GM18858 (cell line): ENCODE measurements around the gene ACIN1.
A peak's percentile ranks its signal among the peaks of the same experiment; 100 is the strongest.
"Not testable (repeated sequence)": the region's sequence is repeated elsewhere in the genome, so short reads cannot be mapped to it uniquely, and the experiment has no call there.

Experiments
- ATAC-seq: cut with Tn5 transposase; IDR thresholded peaks from one replicate; pipeline ENCODE4 v1.9.1; 2021; ENCODE audit not compliant: unreplicated experiment

Gene ACIN1

DNA sequence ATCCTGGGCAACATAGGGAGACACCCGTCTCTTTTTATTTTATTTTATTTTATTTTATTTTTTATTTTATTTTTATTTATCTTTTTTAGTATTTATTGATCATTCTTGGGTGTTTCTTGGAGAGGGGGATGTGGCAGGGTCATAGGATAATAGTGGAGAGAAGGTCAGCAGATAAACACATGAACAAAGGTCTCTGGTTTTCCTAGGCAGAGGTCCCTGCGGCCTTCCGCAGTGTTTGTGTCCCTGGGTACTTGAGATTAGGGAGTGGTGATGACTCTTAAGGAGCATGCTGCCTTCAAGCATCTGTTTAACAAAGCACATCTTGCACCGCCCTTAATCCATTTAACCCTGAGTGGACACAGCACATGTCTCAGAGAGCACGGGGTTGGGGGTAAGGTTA, 12.7 kb upstream of the ACIN1 start:
- ATAC-seq: not testable (repeated sequence)

GRCh38 chr14:23106747-23107045, 11.8 kb upstream of the ACIN1 start:
- no peak for ATAC-seq

GRCh38 chr14:23105348-23105824, 10.4 kb upstream of the ACIN1 start:
- no peak for ATAC-seq

DNA sequence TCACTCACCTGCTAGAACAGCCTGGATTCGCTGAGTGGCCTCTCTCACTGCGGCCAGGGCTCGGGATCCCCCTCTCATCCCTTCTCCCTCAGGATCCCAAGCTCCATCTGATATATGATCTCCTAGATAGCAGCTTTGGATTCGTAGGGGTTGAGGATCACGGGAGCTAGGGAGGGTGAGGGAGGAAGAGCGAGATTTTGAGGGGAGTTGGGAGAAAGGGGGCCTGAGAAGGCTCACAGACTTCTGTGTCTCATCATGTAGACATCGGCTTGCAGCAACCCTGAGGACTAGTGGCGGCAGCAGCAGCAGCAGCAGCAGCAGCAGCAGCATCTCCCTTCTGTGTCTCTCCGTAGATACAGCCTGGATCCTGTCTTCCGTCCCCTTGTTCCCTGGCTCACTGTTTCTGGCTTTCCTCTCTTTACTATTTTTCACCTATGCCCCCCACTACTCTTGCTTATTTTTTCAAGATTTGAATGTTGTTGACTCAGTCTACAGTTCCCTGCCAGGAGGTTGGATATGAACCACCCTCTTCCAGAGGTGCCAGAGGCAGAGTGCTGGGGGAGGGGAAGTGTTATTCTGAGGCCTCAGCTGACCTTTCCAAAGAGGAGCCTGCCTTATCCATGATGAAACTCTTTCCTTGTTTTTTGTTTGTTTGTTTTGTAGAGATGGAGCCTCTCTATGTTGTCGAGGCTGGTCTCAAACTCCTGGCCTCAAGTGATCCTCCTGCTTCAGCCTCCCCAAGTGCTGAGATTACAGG, 9.8 kb upstream of the ACIN1 start, which contains the start of gene CIROP:
Gene CIROP, minus strand, starts transcription at position 399 of the 757 bp plus-strand sequence. Its CDS starts 69 bp downstream, at position 330.
- ATAC-seq: no peak

GRCh38 chr14:23104070-23104590, 9.2 kb upstream of the ACIN1 start:
- ATAC-seq: no peak

GRCh38 chr14:23103581-23103980, 8.6 kb upstream of the ACIN1 start:
- ATAC-seq: no peak

GRCh38 chr14:23102801-23103200, 7.9 kb upstream of the ACIN1 start:
- no peak for ATAC-seq

- no peak for ATAC-seq
Measured at GRCh38 chr14:23101986-23102625, 7.2 kb upstream of the ACIN1 start.

DNA sequence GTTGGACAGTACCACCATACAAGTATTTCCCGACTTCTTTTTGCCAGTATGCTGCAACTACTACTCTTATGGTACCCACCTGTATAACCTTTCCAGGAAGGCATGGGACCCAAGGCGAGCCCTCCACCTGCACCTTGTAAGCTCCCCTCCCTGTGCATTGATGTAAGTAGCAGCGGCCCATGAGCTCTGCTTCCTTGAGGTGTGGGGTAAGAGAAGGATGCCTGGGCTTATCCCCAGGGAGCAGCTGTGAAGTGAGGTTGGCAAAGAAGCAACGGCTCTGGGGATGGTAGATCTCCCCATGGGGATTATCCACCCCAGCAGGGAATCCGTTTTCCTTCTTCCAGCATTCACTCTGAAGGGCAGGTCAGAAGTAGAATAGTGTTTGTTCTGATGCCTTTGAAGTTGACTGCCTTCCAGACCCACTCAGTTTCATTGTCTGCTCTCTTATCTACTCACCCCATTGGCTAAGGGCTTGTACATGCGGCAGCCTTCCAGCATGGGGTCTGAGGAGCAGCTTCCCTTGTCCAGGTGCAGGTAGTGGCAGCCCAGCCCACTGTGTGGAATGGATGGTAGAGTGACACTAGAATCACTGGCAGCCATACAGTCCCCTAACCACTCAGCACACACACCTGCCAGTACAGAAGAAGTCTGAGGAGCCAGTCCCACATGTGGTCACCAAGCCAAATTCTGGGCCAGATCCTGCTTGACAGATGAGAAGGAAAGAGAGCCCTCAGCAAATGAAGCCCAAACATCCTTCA, 6.5 kb upstream of the ACIN1 start:
- ATAC-seq: no peak

GRCh38 chr14:23099212-23099861, 4.4 kb upstream of the ACIN1 start:
- ATAC-seq: no peak

GRCh38 chr14:23097786-23098185, 2.9 kb upstream of the ACIN1 start:
- ATAC-seq: no peak

- ATAC-seq: peak; percentile 83
Measured at GRCh38 chr14:23095196-23096108, 516 bp upstream of the ACIN1 start, which contains the start of gene C14orf119. TSS of gene C14orf119 (plus strand) at chr14:23095505. CDS start at chr14:23097659, 2,154 bp downstream.

DNA sequence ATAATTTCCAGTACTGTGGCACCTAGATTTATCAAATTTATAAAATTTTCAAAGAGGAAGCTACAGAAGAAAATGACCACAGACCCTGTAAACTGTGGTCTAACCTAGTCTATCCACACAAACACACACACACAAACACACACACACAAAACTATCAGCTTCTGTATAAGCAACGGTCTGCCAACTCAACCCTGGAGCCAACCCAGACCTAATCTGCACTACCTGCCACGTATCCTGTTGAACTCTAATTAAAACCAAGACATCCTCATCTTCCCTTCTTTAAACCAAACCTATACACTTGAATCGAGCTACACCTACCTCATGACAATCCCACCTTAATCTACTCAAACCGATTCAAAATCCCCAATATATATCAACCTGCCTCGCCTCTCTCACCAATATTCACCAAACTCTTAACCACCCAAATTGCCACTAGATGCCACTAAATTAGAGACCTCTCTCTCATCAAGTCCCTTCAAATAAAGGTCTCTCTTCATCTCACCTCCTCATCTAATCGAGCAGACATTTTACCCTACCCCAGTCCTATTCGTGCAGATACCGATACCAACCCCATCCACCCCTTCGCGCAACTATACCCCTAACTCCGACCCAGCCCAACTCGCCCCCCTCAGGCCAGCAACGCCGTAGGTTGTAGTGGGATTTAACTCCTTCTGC, 808 bp downstream of the ACIN1 start:
- ATAC-seq: no peak

DNA sequence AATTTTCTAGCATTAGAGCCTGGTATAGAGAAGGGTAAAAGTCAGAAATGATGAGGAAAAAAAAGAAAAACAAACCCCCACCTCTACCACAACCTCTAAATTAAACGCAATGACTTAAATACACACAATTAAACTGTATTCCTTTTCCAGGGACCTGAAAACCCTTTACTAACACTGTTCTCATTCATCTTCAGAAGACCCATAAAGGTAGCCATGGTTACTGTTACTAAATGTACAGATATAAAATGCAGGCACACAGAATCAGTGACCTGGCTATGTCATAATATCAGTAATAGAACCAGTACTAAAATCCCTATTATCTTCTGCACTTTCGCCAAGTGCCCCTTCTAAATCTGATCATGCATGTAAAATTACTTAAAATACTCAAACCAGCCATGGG, 1.4 kb downstream of the ACIN1 start:
- ATAC-seq: no peak

DNA sequence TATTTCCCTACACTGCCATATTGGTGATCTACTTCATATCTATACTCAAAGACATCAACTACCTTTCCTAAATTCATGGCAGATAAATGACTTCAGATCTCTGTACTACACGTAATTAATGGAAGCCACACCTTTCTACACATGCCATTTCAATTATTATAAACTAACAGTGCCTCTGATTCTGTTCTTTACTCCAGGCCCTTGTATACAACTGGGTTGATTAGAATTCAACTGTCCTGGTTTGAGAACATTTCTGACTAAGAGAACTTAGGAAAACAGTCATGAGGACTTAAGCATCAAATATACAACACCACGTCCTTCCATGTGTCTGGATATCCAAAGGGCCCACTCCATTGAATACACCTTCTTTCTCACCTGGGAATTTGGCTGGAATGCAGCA, 1.8 kb downstream of the ACIN1 start:
- no peak for ATAC-seq

DNA sequence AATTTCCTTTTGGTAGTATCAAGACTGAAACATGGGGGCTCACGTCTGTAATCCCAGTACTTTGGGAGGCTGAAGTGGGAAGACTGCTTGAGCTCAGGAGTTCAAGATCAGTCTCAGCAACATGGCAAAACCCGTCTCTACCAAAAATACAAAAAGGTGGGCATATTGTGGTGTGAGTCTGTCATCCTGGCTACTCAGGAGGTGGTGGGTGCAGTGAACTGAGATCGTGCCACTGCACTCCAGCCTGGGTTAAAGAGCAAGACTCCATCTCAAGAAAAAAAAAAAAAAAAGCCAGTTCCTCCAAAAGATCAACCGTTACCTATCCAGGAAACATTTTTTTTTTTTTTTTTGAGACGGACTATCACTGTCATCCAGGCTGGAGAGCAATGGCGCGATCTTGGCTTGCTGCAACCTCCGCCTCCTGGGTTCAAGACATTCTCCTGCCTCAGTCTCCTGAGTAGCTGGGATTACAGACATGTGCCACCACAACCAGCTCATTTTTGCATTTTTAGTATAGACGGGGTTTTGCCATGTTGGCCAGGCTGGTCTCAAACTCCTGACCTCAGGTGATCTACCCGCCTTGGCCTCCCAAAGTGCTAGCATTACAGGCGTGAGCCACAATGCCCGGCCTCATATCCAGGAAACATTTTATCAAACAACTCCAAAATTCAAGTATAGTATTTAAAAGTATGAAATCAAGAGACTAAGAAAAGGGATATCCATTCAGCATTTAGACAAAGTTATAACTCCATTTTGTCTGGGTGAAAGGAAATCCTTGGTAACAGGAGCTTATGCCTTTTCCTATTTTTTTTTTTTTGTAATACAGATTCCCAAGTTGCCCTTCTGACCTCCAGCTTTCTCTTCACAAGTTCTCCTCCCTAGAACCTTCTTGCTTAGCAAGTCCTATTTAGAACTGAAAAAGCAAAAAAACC, 3.4 kb downstream of the ACIN1 start:
- no peak for ATAC-seq

GRCh38 chr14:23090254-23090636, 4.7 kb downstream of the ACIN1 start:
- no peak for ATAC-seq

- ATAC-seq: no peak
Measured at GRCh38 chr14:23089498-23090253, 5.3 kb downstream of the ACIN1 start.
